BE2C (cell line): ENCODE data around the gene RABEP2.

Experiments used
- DNase-seq: peaks from one replicate; pipeline ENCODE4 v3.0.0-alpha.2; 2020
- H3K27me3 ChIP-seq: fragments of 250-450 bp; sonication (Bioruptor Pico); 2 replicates; pipeline ENCODE4 v1.5.1; 2020; ENCODE audit warnings: mild to moderate bottlenecking
- H3K36me3 ChIP-seq: fragments of 250-450 bp; sonication (Bioruptor Pico); 2 replicates; pipeline ENCODE4 v1.5.1; 2020; ENCODE audit warnings: mild to moderate bottlenecking
- H3K4me1 ChIP-seq: fragments of 250-450 bp; sonication (Bioruptor Pico); 2 replicates; pipeline ENCODE4 v1.5.1; 2020
- H3K4me3 ChIP-seq: 2 replicates; pipeline ENCODE4 v1.5.1; 2011; ENCODE audit warnings: low read depth, low read length
- H3K9me3 ChIP-seq: fragments of 250-450 bp; sonication (Bioruptor Pico); 2 replicates; pipeline ENCODE4 v1.5.1; 2020
- TF ChIP-seq, protein P1 (sequence below): IDR thresholded peaks from 2 replicates; pipeline ENCODE4 v1.5.1; 2012; ENCODE audit warnings: mild to moderate bottlenecking, low read depth, low read length

Gene RABEP2

DNA sequence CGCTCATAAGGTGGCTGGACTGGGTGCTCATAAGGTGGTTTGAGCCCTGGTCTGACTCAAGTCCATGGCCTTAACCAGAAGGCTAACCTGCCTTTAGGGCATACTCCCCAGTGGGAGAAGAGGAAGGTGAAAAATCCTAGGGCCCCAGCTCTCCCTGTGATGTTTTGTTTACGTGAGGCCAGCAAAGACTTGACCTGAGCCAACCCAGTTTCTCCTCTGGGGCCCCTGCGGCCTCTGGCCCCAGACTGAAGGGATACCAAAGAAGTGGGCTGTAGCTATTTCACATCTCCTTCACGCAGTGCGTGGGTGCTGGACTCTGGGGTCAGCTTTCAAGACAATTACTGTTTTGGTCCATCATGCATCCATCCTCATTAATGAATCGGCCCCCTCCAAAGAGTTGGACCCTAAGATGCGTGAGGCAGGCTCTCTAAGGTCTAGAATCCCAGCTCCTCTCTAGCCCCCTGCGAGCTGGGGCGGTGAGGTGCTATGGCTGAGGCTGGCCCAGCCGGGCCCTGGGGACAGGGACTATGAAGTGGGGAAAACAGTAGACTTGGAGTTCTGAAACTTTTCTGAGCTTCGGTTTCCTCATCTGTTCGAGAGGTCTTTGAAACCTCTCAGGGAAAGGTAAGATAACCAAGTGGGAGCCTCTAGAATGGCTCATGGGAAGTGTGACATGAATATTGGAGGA, 59.9 kb downstream of the RABEP2 start:
- Histone ChIP-seq H3K36me3 (peaks cover 27% of the 10 kb centered on the region), H3K9me3 (no peaks in the 10 kb centered on the region), H3K27me3 (no peaks in the 10 kb centered on the region), H3K4me3 (peak overlapping the region; percentile 96), H3K4me1 (no peaks in the 10 kb centered on the region)
- no peak for DNase-seq
- TF ChIP-seq, protein P1, sequence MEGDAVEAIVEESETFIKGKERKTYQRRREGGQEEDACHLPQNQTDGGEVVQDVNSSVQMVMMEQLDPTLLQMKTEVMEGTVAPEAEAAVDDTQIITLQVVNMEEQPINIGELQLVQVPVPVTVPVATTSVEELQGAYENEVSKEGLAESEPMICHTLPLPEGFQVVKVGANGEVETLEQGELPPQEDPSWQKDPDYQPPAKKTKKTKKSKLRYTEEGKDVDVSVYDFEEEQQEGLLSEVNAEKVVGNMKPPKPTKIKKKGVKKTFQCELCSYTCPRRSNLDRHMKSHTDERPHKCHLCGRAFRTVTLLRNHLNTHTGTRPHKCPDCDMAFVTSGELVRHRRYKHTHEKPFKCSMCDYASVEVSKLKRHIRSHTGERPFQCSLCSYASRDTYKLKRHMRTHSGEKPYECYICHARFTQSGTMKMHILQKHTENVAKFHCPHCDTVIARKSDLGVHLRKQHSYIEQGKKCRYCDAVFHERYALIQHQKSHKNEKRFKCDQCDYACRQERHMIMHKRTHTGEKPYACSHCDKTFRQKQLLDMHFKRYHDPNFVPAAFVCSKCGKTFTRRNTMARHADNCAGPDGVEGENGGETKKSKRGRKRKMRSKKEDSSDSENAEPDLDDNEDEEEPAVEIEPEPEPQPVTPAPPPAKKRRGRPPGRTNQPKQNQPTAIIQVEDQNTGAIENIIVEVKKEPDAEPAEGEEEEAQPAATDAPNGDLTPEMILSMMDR, result no peak

DNA sequence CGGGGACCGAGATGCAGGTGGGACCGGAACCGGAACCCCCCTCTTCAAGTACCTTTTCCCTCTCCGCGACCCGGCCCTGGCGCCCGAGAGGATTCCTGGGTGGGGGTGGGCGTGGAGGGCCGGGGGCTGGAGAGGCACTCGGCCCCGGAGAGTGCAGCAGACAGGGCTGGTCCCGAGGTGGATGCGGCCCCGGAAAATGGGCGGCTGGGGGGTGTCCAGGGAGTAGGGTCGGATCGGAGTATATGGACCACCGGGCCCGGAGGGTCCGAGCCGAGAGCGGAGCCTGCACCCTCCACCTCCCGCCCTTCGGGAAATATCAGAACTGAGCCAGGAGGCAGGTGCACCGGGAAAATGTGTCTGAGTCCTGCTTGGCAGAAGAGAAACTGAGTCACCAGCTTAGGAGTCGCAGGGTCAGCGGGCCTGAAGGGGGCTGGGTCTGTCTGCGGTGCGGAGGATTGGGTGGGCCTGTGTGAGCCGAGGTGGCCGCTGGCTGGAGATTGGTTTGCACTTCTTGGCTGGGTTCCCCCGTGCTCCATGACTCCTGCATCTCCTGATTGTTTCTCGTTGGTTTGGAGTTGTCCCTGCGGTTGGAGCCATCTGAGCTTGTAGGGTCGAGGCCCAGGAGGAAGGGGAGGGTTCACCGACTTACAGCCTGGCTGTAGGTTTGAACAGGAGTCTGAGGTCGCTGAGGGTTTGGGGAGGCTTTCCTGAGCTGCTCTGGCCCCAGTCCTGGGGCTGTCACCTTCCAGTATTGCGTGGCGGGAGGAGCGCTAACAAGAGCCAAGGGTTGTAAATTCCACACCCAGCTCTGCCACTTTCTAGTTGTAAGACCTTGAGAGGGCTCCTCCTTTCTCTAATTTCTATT, 60.9 kb downstream of the RABEP2 start:
- peaks cover 17% of the 10 kb centered on the region for H3K36me3 ChIP-seq
- TF ChIP-seq, protein P1, result no peak
- H3K4me1 ChIP-seq, result no peaks in the 10 kb centered on the region
- peak overlapping the region; percentile 96 for H3K4me3 ChIP-seq
- DNase-seq, result no peak
- H3K27me3 ChIP-seq, result no peaks in the 10 kb centered on the region
- no peaks in the 10 kb centered on the region for H3K9me3 ChIP-seq

DNA sequence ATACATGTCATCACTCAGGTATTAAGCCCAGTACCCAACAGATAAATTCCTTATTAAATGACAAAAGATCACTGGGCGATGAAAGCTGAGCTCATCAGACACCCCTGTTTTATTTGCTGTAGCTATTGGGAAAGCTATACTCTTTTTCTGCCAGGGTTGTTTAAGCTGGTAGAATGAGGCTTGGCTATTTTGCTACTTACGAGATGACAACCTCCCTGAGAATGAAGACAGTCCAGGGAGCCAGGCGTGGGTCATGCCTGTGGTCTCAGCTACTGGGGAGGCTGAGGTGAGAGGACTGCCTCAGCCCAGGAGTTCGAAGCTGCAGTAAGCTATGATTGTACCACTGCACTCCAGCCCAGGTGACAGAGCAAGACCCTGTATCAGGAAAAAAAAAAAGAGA, 65.7 kb downstream of the RABEP2 start:
- no peaks in the 10 kb centered on the region for H3K27me3 ChIP-seq
- TF ChIP-seq, protein P1, result no peak
- H3K4me1 ChIP-seq, result no peaks in the 10 kb centered on the region

DNA sequence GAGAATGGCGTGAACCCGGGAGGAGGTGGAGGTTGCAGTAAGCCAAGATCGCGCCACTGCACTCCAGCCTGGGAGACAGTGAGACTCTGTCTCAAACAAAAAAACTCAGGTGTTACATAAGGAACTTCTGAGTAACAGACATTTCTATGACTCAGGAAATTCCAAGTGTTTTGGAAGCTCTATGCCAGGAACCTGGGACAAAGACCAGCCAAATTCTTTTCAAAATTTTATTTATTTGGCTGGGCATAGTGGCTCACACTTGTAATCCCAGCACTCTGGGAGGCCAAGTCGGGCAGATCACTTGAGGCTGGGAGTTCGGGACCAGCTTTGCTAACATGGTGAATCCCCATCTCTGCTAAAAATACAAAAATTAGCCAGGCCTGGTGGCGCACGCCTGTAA, 66.6 kb downstream of the RABEP2 start:
- TF ChIP-seq, protein P1, result no peak
- DNase-seq, result no peak
- H3K27me3 ChIP-seq, result no peaks in the 10 kb centered on the region
- H3K4me1 ChIP-seq, result no peaks in the 10 kb centered on the region
- no peaks in the 10 kb centered on the region for H3K9me3 ChIP-seq
- no peaks in the 10 kb centered on the region for H3K36me3 ChIP-seq
- no peak overlapping the region for H3K4me3 ChIP-seq

More for the DNA sequence above, 65.7 kb downstream of the RABEP2 start:
- no peak overlapping the region for H3K4me3 ChIP-seq
- no peak for DNase-seq
- H3K36me3 ChIP-seq, result no peaks in the 10 kb centered on the region
- no peaks in the 10 kb centered on the region for H3K9me3 ChIP-seq
